ENCODE measurements around the gene MADCAM1. TPM values are rescaled to one million over a fixed set of nuclear protein-coding genes. Genes with fewer than 3 reads are reported as not detected.

Gene MADCAM1
- total RNA-seq, 2 experiments from 2014 or later: 0.69 to 2.0 TPM

- ChIA-PET POLR2A (no interaction called here), CTCF (ENCODE audit: unreplicated experiment) (no interaction called here)
- no peaks in the 10 kb centered on the region for H3K9me2 ChIP-seq (ENCODE audit: insufficient read depth, low read length)
- no peak overlapping the region for H3K4me2 ChIP-seq (ENCODE audit: low read length)
- intact Hi-C loops (cut with micrococcal nuclease; ENCODE audit: unreplicated experiment): no loop called here
- TF ChIP-seq CTCF (conservative IDR thresholded peaks at IDR 0.05; ENCODE audit: low read length) (no peak), EZH2phosphoT487 (IDR thresholded peaks at IDR 0.05; ENCODE audit: borderline replicate concordance, low read depth, low read length) (no peak)
- H3K9me3 ChIP-seq (ENCODE audit: low read length): no peaks in the 10 kb centered on the region
- DNase-seq (ENCODE audit: low spot score): no peak
- H3K4me3 ChIP-seq (ENCODE audit: low read depth, low read length, poor library complexity, severe bottlenecking): no peak overlapping the region
- BruUV-seq (replicated peaks): no TSS peak
- peaks cover 16% of the 10 kb centered on the region for H3K36me3 ChIP-seq (ENCODE audit: insufficient read depth, low read length)
- H3K27ac ChIP-seq (ENCODE audit: low read depth, low read length, poor library complexity, severe bottlenecking): no peak overlapping the region
- H2AFZ ChIP-seq (ENCODE audit: low read length): no peak overlapping the region
- H4K20me1 ChIP-seq (ENCODE audit: insufficient read depth, low read length): peaks cover 8% of the 10 kb centered on the region
- peaks cover 12% of the 10 kb centered on the region for H3K4me1 ChIP-seq (ENCODE audit: insufficient read depth, low read length, poor library complexity, severe bottlenecking)
- peaks cover 7% of the 10 kb centered on the region; the same call in 1 of the 2 replicates for H3K79me2 ChIP-seq (ENCODE audit: insufficient read depth, low read depth, low read length)
Observed at GRCh38 chr19:536881-537404, 40.7 kb downstream of the MADCAM1 start.

- TF ChIP-seq EZH2phosphoT487 (IDR thresholded peaks at IDR 0.05; ENCODE audit: borderline replicate concordance, low read depth, low read length) (no peak), CTCF (conservative IDR thresholded peaks at IDR 0.05; ENCODE audit: low read length) (no peak)
- Histone ChIP-seq H3K4me1 (ENCODE audit: insufficient read depth, low read length, poor library complexity, severe bottlenecking) (no peaks in the 10 kb centered on the region), H3K27ac (ENCODE audit: low read depth, low read length, poor library complexity, severe bottlenecking) (no peak overlapping the region), H2AFZ (ENCODE audit: low read length) (no peak overlapping the region), H3K9me3 (ENCODE audit: low read length) (no peaks in the 10 kb centered on the region), H4K20me1 (ENCODE audit: insufficient read depth, low read length) (no peaks in the 10 kb centered on the region), H3K36me3 (ENCODE audit: insufficient read depth, low read length) (peaks cover 16% of the 10 kb centered on the region), H3K4me2 (ENCODE audit: low read length) (no peak overlapping the region), H3K9me2 (ENCODE audit: insufficient read depth, low read length) (no peaks in the 10 kb centered on the region), H3K4me3 (ENCODE audit: low read depth, low read length, poor library complexity, severe bottlenecking) (no peak overlapping the region), H3K79me2 (ENCODE audit: insufficient read depth, low read depth, low read length) (peaks cover under 1% of the 10 kb centered on the region; the same call in 1 of the 2 replicates)
- no TSS peak for BruUV-seq (replicated peaks)
- POLR2A ChIA-PET: no interaction called here
- CTCF ChIA-PET (ENCODE audit: unreplicated experiment): no interaction called here
- intact Hi-C loops (cut with micrococcal nuclease; ENCODE audit: unreplicated experiment): no loop called here
- no peak for DNase-seq (ENCODE audit: low spot score)
Observed at GRCh38 chr19:538641-539428, 42.5 kb downstream of the MADCAM1 start.

GRCh38 chr19:539429-540030 lies 43.2 kb downstream of the MADCAM1 start:
- H3K9me2 ChIP-seq (ENCODE audit: insufficient read depth, low read length): no peaks in the 10 kb centered on the region
- no peak overlapping the region for H3K27ac ChIP-seq (ENCODE audit: low read depth, low read length, poor library complexity, severe bottlenecking)
- ChIA-PET CTCF (ENCODE audit: unreplicated experiment) (no interaction called here), POLR2A (no interaction called here)
- H3K9me3 ChIP-seq (ENCODE audit: low read length): no peaks in the 10 kb centered on the region
- no peak for DNase-seq (ENCODE audit: low spot score)
- H2AFZ ChIP-seq (ENCODE audit: low read length): no peak overlapping the region
- intact Hi-C loops (cut with micrococcal nuclease; ENCODE audit: unreplicated experiment): no loop called here
- no TSS peak for BruUV-seq (replicated peaks)
- no peak for TF ChIP-seq CTCF (conservative IDR thresholded peaks at IDR 0.05; ENCODE audit: low read length)
- TF ChIP-seq EZH2phosphoT487 (IDR thresholded peaks at IDR 0.05; ENCODE audit: borderline replicate concordance, low read depth, low read length): no peak
- H4K20me1 ChIP-seq (ENCODE audit: insufficient read depth, low read length): no peaks in the 10 kb centered on the region
- H3K79me2 ChIP-seq (ENCODE audit: insufficient read depth, low read depth, low read length): no peaks in the 10 kb centered on the region
- H3K4me2 ChIP-seq (ENCODE audit: low read length): no peak overlapping the region
- peaks cover 16% of the 10 kb centered on the region for H3K36me3 ChIP-seq (ENCODE audit: insufficient read depth, low read length)
- no peaks in the 10 kb centered on the region for H3K4me1 ChIP-seq (ENCODE audit: insufficient read depth, low read length, poor library complexity, severe bottlenecking)
- H3K4me3 ChIP-seq (ENCODE audit: low read depth, low read length, poor library complexity, severe bottlenecking): no peak overlapping the region

Data from OCI-LY7 (cell line).